SK-N-SH treated with all-trans-retinoic acid at 6 μM for 48 hours (cell line): ENCODE data around the gene MAPKAPK2.

Experiments used
- ARNTL ChIP-seq: fragments of 450-650 bp; formaldehyde crosslinking; IDR thresholded peaks from 2 replicates; pipeline ENCODE4 v1.5.0; 2020; ENCODE audit warnings: low read depth, mild to moderate bottlenecking, moderate library complexity, borderline replicate concordance
- CSDC2 ChIP-seq: fragments of 250-450 bp; sonication (Bioruptor Pico); IDR thresholded peaks from 2 replicates; pipeline ENCODE4 v1.5.0; 2020; ENCODE audit warnings: mild to moderate bottlenecking, moderate library complexity
- ESRRG ChIP-seq: fragments of 250-450 bp; sonication (Bioruptor Pico); IDR thresholded peaks from 2 replicates; pipeline ENCODE4 v1.6.1; 2021; ENCODE audit warnings: mild to moderate bottlenecking
- ISL1 ChIP-seq: fragments of 250-450 bp; sonication (Bioruptor Pico); IDR thresholded peaks from 2 replicates; pipeline ENCODE4 v2.1.2; 2022; ENCODE audit warnings: mild to moderate bottlenecking, moderate library complexity
- PATZ1 ChIP-seq: fragments of 250-450 bp; sonication (Bioruptor Pico); IDR thresholded peaks from 2 replicates; pipeline ENCODE4 v1.8.0; 2020; ENCODE audit warnings: mild to moderate bottlenecking, moderate library complexity, borderline replicate concordance
- POU6F1 ChIP-seq: fragments of 250-450 bp; sonication (Bioruptor Pico); IDR thresholded peaks from 2 replicates; pipeline ENCODE4 v1.8.0; 2021; ENCODE audit warnings: low read depth, mild to moderate bottlenecking, moderate library complexity, borderline replicate concordance
- RARB ChIP-seq: fragments of 250-450 bp; sonication (Bioruptor Pico); IDR thresholded peaks from 2 replicates; pipeline ENCODE4 v1.8.0; 2021; ENCODE audit warnings: mild to moderate bottlenecking, moderate library complexity
- TCF4 ChIP-seq: fragments of 250-450 bp; sonication (Bioruptor Pico); IDR thresholded peaks from 2 replicates; pipeline ENCODE4 v1.8.0; 2021; ENCODE audit warnings: mild to moderate bottlenecking, moderate library complexity, borderline replicate concordance
- TOX ChIP-seq: fragments of 250-450 bp; sonication (Bioruptor Pico); IDR thresholded peaks from 2 replicates; pipeline ENCODE4 v1.8.0; 2021; ENCODE audit warnings: mild to moderate bottlenecking, moderate library complexity, borderline replicate concordance
- ZC3H10 ChIP-seq: fragments of 250-450 bp; sonication (Bioruptor Pico); IDR thresholded peaks from 2 replicates; pipeline ENCODE4 v1.5.1; 2021; ENCODE audit warnings: mild to moderate bottlenecking, moderate library complexity
- ZFP30 ChIP-seq: fragments of 450-650 bp; formaldehyde crosslinking; IDR thresholded peaks from 2 replicates; pipeline ENCODE4 v1.5.0; 2022; ENCODE audit warnings: mild to moderate bottlenecking, moderate library complexity
- TF ChIP-seq, protein P1 (sequence below): fragments of 250-450 bp; sonication (Bioruptor Pico); IDR thresholded peaks from 2 replicates; pipeline ENCODE4 v1.5.1; 2020; ENCODE audit warnings: low read depth, mild to moderate bottlenecking, moderate library complexity
- TF ChIP-seq, protein P2 (sequence below): fragments of 250-450 bp; sonication (Bioruptor Pico); IDR thresholded peaks from 2 replicates; pipeline ENCODE4 v1.5.0; 2020; ENCODE audit warnings: mild to moderate bottlenecking, moderate library complexity

DNA sequence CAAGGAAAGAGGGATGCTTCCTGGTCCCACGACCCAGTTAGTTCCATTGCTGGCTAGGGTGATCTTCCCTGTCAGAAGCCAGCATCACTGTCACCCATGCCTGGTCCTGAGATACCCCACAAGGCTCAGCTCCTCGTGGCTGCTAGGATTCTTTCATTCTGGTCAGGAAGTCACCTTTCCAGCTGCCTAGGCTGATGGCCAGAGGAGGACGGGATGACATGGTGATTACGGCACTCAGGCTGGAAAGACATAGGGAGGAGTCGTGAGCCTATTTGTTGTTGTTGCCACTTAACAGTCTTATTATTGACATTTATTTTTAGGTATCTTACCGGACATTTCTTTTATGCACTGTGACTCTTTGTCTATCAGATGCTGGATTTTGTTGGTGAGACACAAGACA is 20.0 kb upstream of the MAPKAPK2 start:
- no peak for TF ChIP-seq ARNTL (CRISPR knock-in tag)
- no peak for TF ChIP-seq CSDC2 (CRISPR knock-in tag)
- no peak for TF ChIP-seq ISL1 (CRISPR knock-in tag)
- TF ChIP-seq TOX: no peak
- TF ChIP-seq, protein P1, sequence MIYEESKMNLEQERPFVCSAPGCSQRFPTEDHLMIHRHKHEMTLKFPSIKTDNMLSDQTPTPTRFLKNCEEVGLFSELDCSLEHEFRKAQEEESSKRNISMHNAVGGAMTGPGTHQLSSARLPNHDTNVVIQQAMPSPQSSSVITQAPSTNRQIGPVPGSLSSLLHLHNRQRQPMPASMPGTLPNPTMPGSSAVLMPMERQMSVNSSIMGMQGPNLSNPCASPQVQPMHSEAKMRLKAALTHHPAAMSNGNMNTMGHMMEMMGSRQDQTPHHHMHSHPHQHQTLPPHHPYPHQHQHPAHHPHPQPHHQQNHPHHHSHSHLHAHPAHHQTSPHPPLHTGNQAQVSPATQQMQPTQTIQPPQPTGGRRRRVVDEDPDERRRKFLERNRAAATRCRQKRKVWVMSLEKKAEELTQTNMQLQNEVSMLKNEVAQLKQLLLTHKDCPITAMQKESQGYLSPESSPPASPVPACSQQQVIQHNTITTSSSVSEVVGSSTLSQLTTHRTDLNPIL (CRISPR knock-in tag): no peak
- TF ChIP-seq ZC3H10: no peak
- TF ChIP-seq PATZ1 (CRISPR knock-in tag): no peak
- TF ChIP-seq TCF4 (CRISPR knock-in tag): no peak
- TF ChIP-seq RARB: no peak
- TF ChIP-seq ESRRG: no peak
- TF ChIP-seq, protein P2, sequence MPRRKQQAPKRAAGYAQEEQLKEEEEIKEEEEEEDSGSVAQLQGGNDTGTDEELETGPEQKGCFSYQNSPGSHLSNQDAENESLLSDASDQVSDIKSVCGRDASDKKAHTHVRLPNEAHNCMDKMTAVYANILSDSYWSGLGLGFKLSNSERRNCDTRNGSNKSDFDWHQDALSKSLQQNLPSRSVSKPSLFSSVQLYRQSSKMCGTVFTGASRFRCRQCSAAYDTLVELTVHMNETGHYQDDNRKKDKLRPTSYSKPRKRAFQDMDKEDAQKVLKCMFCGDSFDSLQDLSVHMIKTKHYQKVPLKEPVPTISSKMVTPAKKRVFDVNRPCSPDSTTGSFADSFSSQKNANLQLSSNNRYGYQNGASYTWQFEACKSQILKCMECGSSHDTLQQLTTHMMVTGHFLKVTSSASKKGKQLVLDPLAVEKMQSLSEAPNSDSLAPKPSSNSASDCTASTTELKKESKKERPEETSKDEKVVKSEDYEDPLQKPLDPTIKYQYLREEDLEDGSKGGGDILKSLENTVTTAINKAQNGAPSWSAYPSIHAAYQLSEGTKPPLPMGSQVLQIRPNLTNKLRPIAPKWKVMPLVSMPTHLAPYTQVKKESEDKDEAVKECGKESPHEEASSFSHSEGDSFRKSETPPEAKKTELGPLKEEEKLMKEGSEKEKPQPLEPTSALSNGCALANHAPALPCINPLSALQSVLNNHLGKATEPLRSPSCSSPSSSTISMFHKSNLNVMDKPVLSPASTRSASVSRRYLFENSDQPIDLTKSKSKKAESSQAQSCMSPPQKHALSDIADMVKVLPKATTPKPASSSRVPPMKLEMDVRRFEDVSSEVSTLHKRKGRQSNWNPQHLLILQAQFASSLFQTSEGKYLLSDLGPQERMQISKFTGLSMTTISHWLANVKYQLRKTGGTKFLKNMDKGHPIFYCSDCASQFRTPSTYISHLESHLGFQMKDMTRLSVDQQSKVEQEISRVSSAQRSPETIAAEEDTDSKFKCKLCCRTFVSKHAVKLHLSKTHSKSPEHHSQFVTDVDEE: no peak
- TF ChIP-seq ZFP30 (CRISPR knock-in tag): no peak
- no peak for TF ChIP-seq POU6F1 (CRISPR knock-in tag)
